ENCODE data around the gene FREM1.

GRCh38 chr9:14881006-14881405 is 29.2 kb downstream of the FREM1 start:
- TF ChIP-seq POLR2AphosphoS5 (IDR thresholded peaks at IDR 0.05) (no peak), CTCF (IDR thresholded peaks at IDR 0.05) (no peak)

Data from breast epithelium (tissue), 3 donors.